H9 (cell line): ENCODE measurements around the gene TOR4A. TPM values are rescaled to one million over a fixed set of nuclear protein-coding genes. Genes with fewer than 3 reads are reported as not detected.
A peak's percentile ranks its signal among the peaks of the same experiment; 100 is the strongest.

Experiments
- DNase-seq: peaks from one replicate; pipeline ENCODE4 v3.0.0-alpha.2; 2017
- H2AFZ ChIP-seq: one replicate; pipeline ENCODE4 v1.6.1; 2013; ENCODE audit warnings: mild to moderate bottlenecking, low read length, control low read depth, moderate library complexity
- H2AK5ac ChIP-seq: 2 replicates; pipeline ENCODE4 v1.6.1; 2013; ENCODE audit warnings: low read length, control low read depth, mixed read lengths; ENCODE audit not compliant: insufficient read length
- H2BK120ac ChIP-seq: one replicate; pipeline ENCODE4 v1.6.1; 2013; ENCODE audit warnings: low read depth, mild to moderate bottlenecking, low read length, control low read depth, inconsistent platforms; ENCODE audit not compliant: poor library complexity, severe bottlenecking
- H2BK12ac ChIP-seq: 2 replicates; pipeline ENCODE4 v1.6.1; 2013; ENCODE audit warnings: low read length, control low read depth, mixed read lengths, low read depth; ENCODE audit not compliant: insufficient read length
- H2BK15ac ChIP-seq: 2 replicates; pipeline ENCODE4 v1.6.1; 2013; ENCODE audit warnings: low read depth, low read length, control low read depth
- H2BK20ac ChIP-seq: one replicate; pipeline ENCODE4 v1.6.1; 2013; ENCODE audit warnings: low read depth, mild to moderate bottlenecking, low read length, control low read depth, inconsistent platforms; ENCODE audit not compliant: poor library complexity, severe bottlenecking
- H2BK5ac ChIP-seq: 2 replicates; pipeline ENCODE4 v1.6.1; 2013; ENCODE audit warnings: low read length, control low read depth, mixed read lengths; ENCODE audit not compliant: insufficient read length
- H3K14ac ChIP-seq: 2 replicates; pipeline ENCODE4 v1.6.1; 2013; ENCODE audit warnings: low read length, control low read depth; ENCODE audit not compliant: insufficient read depth
- H3K18ac ChIP-seq: 2 replicates; pipeline ENCODE4 v1.6.1; 2013; ENCODE audit warnings: low read depth, mild to moderate bottlenecking, mixed read lengths, low read length, control low read depth; ENCODE audit not compliant: insufficient read length
- H3K23ac ChIP-seq: 2 replicates; pipeline ENCODE4 v1.6.1; 2013; ENCODE audit warnings: low read length, control low read depth, mixed read lengths, low read depth; ENCODE audit not compliant: insufficient read length
- H3K23me2 ChIP-seq: 2 replicates; pipeline ENCODE4 v1.6.1; 2013; ENCODE audit warnings: low read depth, mild to moderate bottlenecking, mixed read lengths, low read length, control low read depth; ENCODE audit not compliant: insufficient read length, poor library complexity, severe bottlenecking
- H3K27ac ChIP-seq: 2 replicates; pipeline ENCODE4 v1.5.1; 2013; ENCODE audit warnings: low read length, control low read depth, mixed read lengths, low read depth; ENCODE audit not compliant: insufficient read length
- H3K27me3 ChIP-seq: 2 replicates; pipeline ENCODE4 v1.6.1; 2013; ENCODE audit warnings: low read length, control low read depth, inconsistent platforms; ENCODE audit not compliant: insufficient read depth
- H3K4ac ChIP-seq: 2 replicates; pipeline ENCODE4 v1.6.1; 2013; ENCODE audit warnings: low read depth, mild to moderate bottlenecking, control low read depth, inconsistent platforms, low read length, moderate library complexity
- H3K4me1 ChIP-seq: 2 replicates; pipeline ENCODE4 v1.6.1; 2013; ENCODE audit warnings: low read length, control low read depth, inconsistent platforms; ENCODE audit not compliant: insufficient read depth
- H3K4me2 ChIP-seq: 2 replicates; pipeline ENCODE4 v1.6.1; 2013; ENCODE audit warnings: low read length, control low read depth, mixed read lengths; ENCODE audit not compliant: insufficient read length, insufficient read depth
- H3K56ac ChIP-seq: 2 replicates; pipeline ENCODE4 v1.6.1; 2013; ENCODE audit warnings: low read depth, mild to moderate bottlenecking, mixed read lengths, low read length, control low read depth; ENCODE audit not compliant: insufficient read length
- H3K79me1 ChIP-seq: 2 replicates; pipeline ENCODE4 v1.6.1; 2013; ENCODE audit warnings: low read depth, mild to moderate bottlenecking, moderate library complexity, low read length, control low read depth, inconsistent platforms; ENCODE audit not compliant: insufficient read depth, poor library complexity, severe bottlenecking
- H3K79me2 ChIP-seq: 2 replicates; pipeline ENCODE4 v1.6.1; 2013; ENCODE audit warnings: low read length, control low read depth, inconsistent platforms; ENCODE audit not compliant: insufficient read depth
- H3K9ac ChIP-seq: 2 replicates; pipeline ENCODE4 v1.6.1; 2013; ENCODE audit warnings: low read length, control low read depth, mixed read lengths; ENCODE audit not compliant: insufficient read length; ENCODE audit errors: extremely low read depth
- H3K9me3 ChIP-seq: one replicate; pipeline ENCODE4 v1.6.1; 2013; ENCODE audit warnings: low read depth, low read length, inconsistent platforms; ENCODE audit not compliant: control insufficient read depth
- H3T11ph ChIP-seq: one replicate; pipeline ENCODE4 v1.6.1; 2013; ENCODE audit warnings: mild to moderate bottlenecking, low read length, control low read depth, inconsistent platforms
- H4K20me1 ChIP-seq: one replicate; pipeline ENCODE4 v1.6.1; 2013; ENCODE audit not compliant: control insufficient read depth, insufficient read length, insufficient read depth
- H4K5ac ChIP-seq: 2 replicates; pipeline ENCODE4 v1.6.1; 2013; ENCODE audit warnings: low read depth, mild to moderate bottlenecking, mixed read lengths, low read length, control low read depth; ENCODE audit not compliant: insufficient read length
- H4K8ac ChIP-seq: replicated peaks from 2 replicates; pipeline ENCODE4 v1.6.1; 2013; ENCODE audit warnings: low read length, control low read depth, mixed read lengths, low read depth; ENCODE audit not compliant: insufficient read length
- H4K91ac ChIP-seq: 2 replicates; pipeline ENCODE4 v1.6.1; 2013; ENCODE audit warnings: low read depth, mild to moderate bottlenecking, moderate library complexity, mixed read lengths, low read length, control low read depth; ENCODE audit not compliant: insufficient read length
- H3K27ac Mint-ChIP-seq, 3 experiments: 2 replicates in 2 of 3; 3 replicates in 1 of 3; pipeline ENCODE4 v1.8.0; 2020 to 2021; ENCODE audit warnings: mixed read lengths in 3 of 3, mild to moderate bottlenecking in 1 of 3, moderate library complexity in 1 of 3
- H3K27me3 Mint-ChIP-seq: 2 replicates; pipeline ENCODE4 v1.8.0; 2021; ENCODE audit warnings: low read depth, mild to moderate bottlenecking, moderate library complexity, mixed read lengths
- H3K36me3 Mint-ChIP-seq, 3 experiments: 2 replicates in 2 of 3; 3 replicates in 1 of 3; pipeline ENCODE4 v1.8.0; 2020 to 2021; ENCODE audit warnings: low read depth in 3 of 3, mixed read lengths in 3 of 3; ENCODE audit not compliant: insufficient read depth in 1 of 3
- H3K4me1 Mint-ChIP-seq, 2 experiments: 2 replicates each; pipeline ENCODE4 v1.8.0; 2020; ENCODE audit warnings: mixed read lengths in 2 of 2
- H3K4me3 Mint-ChIP-seq, 2 experiments: 2 replicates in 1 of 2; 3 replicates in 1 of 2; pipeline ENCODE4 v1.8.0; 2020 to 2021; ENCODE audit warnings: mild to moderate bottlenecking in 2 of 2, mixed read lengths in 2 of 2, moderate library complexity in 1 of 2
- H3K9me3 Mint-ChIP-seq, 2 experiments: 2 replicates in 1 of 2; 3 replicates in 1 of 2; pipeline ENCODE4 v1.8.0; 2020; ENCODE audit warnings: mild to moderate bottlenecking in 2 of 2, mixed read lengths in 2 of 2, moderate library complexity in 1 of 2
- WGBS: extraction: QIAGEN DNeasy Blood & Tissue Kit; methylation state at CpG from one replicate; pipeline ENCODE4 v1.1.7; 2013; ENCODE audit warnings: missing lambda C conversion rate, low lambda C conversion rate, mixed read lengths; ENCODE audit not compliant: insufficient read length; ENCODE audit errors: extremely low coverage; 5-methylcytosine and 5-hydroxymethylcytosine counted together
- total RNA-seq: library from RNA; stranded (reverse); gene quantifications from 2 replicates; pipeline ENCODE4 v1.2.1, GENCODE V29; 2021
- TF ChIP-seq, protein P1 (sequence below): fragments of 200-600 bp; sonication (generic); conservative IDR thresholded peaks from 3 replicates; pipeline ENCODE4 v1.8.0; 2021; ENCODE audit warnings: antibody characterized with exemption, mild to moderate bottlenecking

Gene TOR4A
- total RNA-seq, 1 experiment from 2014 or later, result 6.2 TPM

DNA sequence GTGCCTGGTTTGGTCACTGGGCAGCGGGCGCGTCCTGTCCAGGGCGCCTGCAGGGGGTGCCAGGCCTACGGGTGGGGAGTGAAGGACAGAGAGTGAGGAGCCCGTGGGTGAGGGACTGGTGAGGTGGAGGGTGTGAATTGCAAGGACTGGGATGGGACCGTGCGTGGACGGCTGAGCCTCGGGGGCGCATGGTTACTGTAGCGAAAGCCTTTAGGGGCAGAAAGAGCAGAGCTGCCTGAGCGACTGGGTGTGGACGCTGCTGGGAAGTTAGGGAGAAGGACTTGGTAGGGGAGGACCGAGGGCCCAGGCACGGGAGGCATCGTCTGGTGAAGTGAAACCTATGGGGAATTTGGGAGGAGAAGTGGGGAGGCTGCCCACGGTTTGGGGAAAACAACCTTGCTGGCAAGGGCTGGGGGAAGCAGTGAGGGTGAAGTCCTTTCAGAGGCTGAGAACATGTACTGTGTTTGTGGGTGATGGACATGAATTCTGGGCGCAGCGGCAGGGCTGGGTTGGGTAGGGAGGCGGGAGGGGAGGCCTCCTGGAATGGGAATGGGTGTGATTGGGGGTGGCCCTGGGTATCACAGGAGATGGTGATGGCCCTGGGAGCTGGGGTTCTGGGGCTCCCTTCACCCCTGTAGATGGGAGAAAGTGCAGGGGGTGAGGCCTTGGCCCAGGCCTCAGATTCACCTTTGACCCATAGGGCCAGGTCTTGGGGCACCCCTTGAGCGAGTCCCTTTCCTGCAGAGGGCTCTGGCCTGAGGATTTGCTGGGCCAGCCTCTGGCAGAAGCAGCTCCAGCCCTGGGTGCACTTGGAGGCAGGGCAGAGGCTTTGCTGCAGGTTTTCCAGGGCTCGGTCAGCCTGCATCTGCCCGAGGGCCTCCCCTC, 1.7 kb upstream of the TOR4A start:
- no peak overlapping the region for H3K56ac ChIP-seq
- H3K4ac ChIP-seq, result no peak overlapping the region
- no CpG with 5 or more reads among the region's 24 CpGs for WGBS
- no peak overlapping the region for H2BK20ac ChIP-seq
- H3K9me3 ChIP-seq, result no peaks in the 10 kb centered on the region
- Mint-ChIP-seq H3K27me3 (no peaks in the 10 kb centered on the region), H3K9me3 (no peaks in the 10 kb centered on the region), H3K36me3 (peaks cover 2 to 10% (median 9%) of the 10 kb centered on the region in 3 experiments; a peak in 6 of 7 replicates), H3K4me3 (peak overlapping the region in 1 of 2 experiments; percentile 8; a peak in 2 of 5 replicates), H3K4me1 (peaks cover 20 to 29% of the 10 kb centered on the region in 2 experiments), H3K27ac (peak overlapping the region; percentile 79 to 96 (median 95); a peak in 6 of 7 replicates)
- no peak overlapping the region for H3K27ac ChIP-seq
- no peak overlapping the region for H3T11ph ChIP-seq
- H3K4me1 ChIP-seq, result no peaks in the 10 kb centered on the region
- no peak overlapping the region for H2AFZ ChIP-seq
- no peaks in the 10 kb centered on the region for H4K20me1 ChIP-seq
- no peaks in the 10 kb centered on the region for H3K79me1 ChIP-seq
- peak; percentile 41 for DNase-seq
- no peak overlapping the region for H2BK15ac ChIP-seq
- no peak overlapping the region for H3K9ac ChIP-seq
- H3K79me2 ChIP-seq, result no peaks in the 10 kb centered on the region
- H2AK5ac ChIP-seq, result no peak overlapping the region
- TF ChIP-seq, protein P1, sequence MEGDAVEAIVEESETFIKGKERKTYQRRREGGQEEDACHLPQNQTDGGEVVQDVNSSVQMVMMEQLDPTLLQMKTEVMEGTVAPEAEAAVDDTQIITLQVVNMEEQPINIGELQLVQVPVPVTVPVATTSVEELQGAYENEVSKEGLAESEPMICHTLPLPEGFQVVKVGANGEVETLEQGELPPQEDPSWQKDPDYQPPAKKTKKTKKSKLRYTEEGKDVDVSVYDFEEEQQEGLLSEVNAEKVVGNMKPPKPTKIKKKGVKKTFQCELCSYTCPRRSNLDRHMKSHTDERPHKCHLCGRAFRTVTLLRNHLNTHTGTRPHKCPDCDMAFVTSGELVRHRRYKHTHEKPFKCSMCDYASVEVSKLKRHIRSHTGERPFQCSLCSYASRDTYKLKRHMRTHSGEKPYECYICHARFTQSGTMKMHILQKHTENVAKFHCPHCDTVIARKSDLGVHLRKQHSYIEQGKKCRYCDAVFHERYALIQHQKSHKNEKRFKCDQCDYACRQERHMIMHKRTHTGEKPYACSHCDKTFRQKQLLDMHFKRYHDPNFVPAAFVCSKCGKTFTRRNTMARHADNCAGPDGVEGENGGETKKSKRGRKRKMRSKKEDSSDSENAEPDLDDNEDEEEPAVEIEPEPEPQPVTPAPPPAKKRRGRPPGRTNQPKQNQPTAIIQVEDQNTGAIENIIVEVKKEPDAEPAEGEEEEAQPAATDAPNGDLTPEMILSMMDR, result no peak
- no peak overlapping the region for H3K4me2 ChIP-seq
- H4K5ac ChIP-seq, result no peak overlapping the region
- no peak overlapping the region for H3K18ac ChIP-seq
- no peaks in the 10 kb centered on the region for H3K27me3 ChIP-seq
- no peak overlapping the region for H3K23ac ChIP-seq
- peaks cover 6% of the 10 kb centered on the region for H3K23me2 ChIP-seq
- no peak overlapping the region for H4K8ac ChIP-seq
- H2BK12ac ChIP-seq, result no peak overlapping the region
- no peak overlapping the region for H2BK120ac ChIP-seq
- no peak overlapping the region for H3K14ac ChIP-seq
- no peak overlapping the region for H4K91ac ChIP-seq
- no peak overlapping the region for H2BK5ac ChIP-seq
